CD4-positive, alpha-beta T cell treated with Interleukin-6 at 100 ng/mL for 8 hours (primary cell): ENCODE results near the gene SLC29A3.

Experiments used
- DNase-seq: peaks from one replicate; pipeline ENCODE4 v3.0.0-alpha.2; 2020; ENCODE audit warnings: mixed read lengths, low spot score

SLC29A3 gene

DNA sequence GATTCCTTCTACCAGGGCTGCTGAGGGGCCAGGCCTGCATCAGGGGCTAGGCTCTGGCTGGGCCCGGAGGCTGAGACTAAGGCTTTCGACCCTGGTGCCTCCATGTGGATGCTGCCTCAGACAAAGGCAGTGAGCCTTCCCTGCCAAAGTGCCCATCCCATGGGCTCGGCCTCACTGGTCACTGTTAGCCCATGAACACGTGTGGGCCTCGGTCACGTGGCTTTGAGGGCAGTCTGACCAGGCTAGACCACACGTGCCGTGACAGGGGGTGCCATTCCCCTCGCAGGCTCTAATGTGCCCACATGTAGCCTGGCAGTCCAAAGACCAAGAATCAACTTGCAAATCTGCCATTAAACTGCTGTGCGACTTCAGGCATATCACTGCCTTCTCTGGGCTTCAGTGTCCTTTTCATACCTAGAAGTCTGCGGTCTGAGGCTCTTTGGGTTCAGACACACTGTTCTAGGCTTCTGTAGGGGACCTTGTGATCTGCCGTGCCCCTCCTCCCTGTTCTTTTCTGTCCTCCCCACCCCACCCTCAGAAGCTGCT is 17.6 kb upstream of the SLC29A3 start:
- no peak for DNase-seq

GRCh38 chr10:71302451-71302850 is 16.6 kb upstream of the SLC29A3 start:
- DNase-seq = no peak

DNA sequence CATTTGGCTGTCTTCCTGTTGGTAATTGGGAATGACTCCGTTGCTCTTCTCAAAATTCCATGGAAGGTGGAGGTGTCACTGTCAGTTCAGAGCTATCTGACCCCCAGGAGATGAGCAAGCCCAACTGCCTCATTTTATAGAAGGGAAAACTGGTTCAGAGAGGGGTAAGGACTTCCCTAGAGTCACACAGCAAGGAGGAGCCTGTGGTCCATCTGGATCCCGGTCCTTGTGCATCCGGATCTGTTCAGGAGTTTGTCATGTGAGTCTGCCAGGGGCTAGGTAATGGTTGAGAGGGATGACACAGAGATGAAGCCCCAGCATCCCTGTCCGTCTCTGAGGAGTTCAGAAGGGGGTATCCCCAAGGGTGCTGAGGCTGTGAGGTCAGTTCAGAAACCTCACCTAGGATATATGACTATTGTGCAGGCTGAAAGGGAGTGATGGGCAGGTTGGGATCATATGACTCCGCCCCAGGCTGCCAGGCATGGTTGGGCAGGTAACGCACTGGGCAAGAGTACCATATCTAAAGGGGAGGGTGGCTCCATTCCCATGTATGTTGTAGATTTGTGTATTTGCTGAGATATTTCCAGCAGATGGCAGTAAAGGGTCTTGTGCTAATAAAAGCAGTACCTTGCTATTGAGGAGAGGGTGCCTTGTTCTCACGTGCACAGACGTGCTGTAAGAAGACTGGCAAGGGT is 16.0 kb upstream of the SLC29A3 start:
- peak; percentile 16 for DNase-seq

DNA sequence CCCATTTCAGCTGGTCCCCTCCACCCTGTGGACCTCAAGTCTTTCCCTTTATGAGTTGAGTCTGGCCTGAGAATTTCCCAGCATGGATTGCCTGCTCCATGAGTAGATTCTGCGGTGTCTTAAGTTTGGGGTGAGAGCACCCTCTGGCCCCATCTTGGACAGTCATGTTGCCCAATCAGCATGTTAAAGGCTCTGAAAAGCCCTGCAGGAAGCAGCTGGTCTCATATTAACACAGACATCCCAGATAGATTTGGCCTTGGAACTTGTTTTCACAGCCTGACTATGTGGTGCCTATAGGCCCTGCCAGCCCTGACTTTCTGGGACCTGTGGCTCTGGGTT is 15.5 kb upstream of the SLC29A3 start:
- no peak for DNase-seq

- no peak for DNase-seq
Observed at GRCh38 chr10:71304914-71305313, 14.1 kb upstream of the SLC29A3 start.

- no peak for DNase-seq
Observed at GRCh38 chr10:71306979-71307378, 12.1 kb upstream of the SLC29A3 start.

DNA sequence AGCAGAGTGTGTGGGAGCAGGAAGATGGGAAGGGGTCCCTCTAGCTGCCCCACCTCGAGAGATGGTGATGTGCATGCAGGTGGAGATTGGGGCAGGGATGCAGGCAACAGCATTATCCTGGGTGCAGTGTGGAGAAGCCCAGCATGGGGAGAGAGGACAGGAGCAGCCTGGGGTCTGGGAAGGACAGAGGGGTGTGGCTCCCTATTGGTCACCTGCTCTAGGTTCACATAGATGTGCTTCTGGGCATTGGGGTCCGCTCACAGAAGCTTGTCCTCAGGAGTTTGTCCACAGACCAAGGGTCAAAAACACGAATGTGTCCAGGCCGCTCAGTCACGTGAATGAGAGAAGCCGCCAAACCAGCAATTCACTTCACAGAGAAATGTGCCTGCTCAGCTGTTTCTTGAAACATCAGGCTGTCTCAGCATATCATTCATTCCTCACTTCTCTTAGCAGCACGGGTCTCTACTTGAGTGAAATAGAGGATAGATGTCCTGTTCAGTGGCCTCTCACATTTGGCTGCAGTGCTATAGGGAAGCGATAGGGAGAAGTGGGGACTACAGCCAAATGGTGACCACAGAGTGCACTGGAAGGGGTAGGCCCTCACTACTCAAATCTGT is 11.5 kb upstream of the SLC29A3 start:
- no peak for DNase-seq

GRCh38 chr10:71308244-71308643 is 10.8 kb upstream of the SLC29A3 start:
- DNase-seq = no peak

DNA sequence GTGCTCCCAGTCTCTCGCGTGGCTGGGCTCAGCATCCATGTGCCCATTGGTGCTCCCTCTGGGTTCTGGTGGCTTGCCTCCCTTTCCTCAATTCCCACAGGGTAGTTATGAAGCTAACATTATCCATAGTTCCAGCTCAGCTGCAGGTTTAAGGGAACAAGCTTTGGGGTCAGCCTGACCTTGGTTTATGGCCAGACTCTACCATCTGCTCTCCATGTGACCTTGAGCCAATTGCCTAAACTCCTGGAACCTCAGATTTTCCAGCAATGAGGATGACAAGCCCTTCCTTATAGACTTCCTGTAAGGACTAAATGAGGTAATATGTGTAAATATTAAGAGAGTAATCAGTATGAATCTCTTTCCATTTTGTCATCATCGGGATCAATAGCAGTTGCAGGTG is 10.1 kb upstream of the SLC29A3 start:
- no peak for DNase-seq

DNA sequence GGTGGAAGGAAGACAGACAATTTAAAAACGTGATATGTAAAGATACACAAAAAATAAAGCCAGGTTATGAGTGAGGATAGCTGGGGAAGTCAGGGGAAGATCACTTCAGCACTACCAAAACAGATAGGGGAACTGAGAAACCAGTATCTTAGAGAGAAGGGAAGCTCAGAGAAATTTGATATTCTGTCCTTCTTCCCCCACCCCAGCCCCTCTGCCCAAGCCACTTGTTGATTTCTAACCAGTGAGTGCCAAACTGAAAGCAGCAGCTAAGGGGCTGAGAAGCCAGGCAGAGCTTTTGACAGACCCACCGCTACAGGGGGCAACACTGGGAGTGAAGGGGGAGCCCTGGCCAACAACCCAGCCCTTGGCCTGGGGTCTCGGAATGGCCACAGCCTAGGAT is 9.1 kb upstream of the SLC29A3 start:
- DNase-seq = no peak

DNA sequence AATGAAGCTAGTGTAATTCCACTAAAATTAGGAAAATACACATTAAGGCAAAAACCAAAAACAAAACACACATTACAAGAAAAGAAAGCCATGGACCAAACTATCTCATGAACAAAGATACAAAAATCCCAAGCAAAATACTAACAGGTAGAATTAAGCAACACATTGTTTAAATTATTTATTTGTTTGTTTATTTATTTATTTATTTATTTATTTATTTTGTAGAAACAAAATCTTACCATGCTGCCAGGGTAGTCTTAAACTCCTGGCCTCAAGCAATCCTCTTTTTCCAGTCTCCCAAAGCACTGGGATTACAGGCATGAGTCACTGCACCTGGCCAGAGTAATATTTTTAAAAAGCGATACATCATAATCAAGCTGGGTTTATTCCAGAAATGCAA is 6.8 kb upstream of the SLC29A3 start:
- DNase-seq = no peak

- DNase-seq = no peak
Observed at GRCh38 chr10:71312811-71313789, 6.0 kb upstream of the SLC29A3 start.

DNA sequence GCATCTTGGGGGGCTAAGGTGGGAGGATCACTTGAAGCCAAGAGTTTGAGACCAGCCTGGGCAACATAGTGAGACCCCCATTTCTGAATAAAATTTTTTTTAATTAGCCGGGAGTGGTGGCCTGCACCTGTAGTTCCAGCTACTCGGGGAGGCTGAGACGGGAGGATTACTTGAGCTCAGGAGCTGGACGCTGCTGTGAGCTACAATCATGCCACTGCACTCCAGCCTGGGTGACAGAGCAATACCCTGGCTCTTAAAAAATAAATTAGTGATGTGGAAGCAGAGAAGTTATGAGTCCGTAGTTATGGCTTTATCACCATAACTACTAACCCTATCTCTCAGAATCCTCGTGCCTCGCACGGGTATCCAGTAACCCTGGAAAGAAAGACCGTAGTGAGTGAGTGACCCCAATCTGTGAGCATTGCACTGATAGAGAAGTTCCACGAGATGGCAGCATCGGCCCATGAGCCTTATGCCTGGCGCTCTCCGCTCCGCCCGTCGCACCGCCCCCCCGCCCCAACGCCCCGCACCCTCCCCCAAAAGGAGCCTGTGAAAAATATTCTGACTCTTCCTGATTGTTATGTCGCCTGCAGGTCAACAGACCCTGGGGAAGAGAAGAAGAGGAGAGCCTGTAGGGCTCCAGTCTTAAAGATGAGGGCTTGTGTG is 4.9 kb upstream of the SLC29A3 start:
- peak; percentile 59 for DNase-seq

GRCh38 chr10:71314694-71315225 is 4.3 kb upstream of the SLC29A3 start:
- DNase-seq = no peak

GRCh38 chr10:71316056-71316785 is 2.8 kb upstream of the SLC29A3 start:
- no peak for DNase-seq

DNA sequence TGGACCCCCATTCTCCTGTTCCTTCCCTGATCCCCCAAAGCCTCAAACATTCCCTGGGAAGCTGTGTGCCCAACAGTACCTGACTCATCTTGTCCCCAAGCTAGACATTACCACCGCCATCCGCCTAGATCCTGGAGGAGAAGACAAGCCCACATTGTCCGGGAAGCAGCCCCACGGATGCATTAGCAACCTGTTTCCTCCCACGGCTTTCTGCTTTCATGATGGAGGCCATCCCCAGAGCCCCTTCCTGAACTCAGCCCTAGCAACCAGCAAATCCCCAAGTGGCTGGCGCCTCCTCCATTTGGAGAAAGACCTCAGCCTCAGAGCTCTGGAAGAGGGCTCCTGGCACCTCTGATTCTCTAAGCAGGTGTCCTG is 2.3 kb upstream of the SLC29A3 start:
- no peak for DNase-seq

DNA sequence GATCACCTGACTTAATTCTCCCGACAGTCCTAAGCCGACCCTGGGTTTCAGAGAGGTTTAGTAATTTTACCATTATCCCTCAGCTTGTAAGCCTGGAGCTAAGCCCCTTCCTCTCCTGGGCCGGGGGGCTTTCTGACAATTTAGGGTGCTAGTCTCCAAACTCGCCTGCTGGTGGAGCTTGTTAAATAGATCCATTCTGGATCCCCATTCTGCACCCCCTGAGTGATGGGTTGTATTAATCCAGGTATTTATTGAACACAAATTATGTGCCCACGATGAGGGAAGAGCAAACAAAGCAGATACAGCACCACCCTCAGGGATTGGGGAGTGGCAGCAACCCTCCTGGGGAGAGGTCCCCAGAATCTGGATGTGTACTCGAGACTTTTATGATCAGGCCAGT is 1.3 kb upstream of the SLC29A3 start:
- DNase-seq = no peak

GRCh38 chr10:71319800-71320392 is 837 bp downstream of the SLC29A3 start:
- no peak for DNase-seq

DNA sequence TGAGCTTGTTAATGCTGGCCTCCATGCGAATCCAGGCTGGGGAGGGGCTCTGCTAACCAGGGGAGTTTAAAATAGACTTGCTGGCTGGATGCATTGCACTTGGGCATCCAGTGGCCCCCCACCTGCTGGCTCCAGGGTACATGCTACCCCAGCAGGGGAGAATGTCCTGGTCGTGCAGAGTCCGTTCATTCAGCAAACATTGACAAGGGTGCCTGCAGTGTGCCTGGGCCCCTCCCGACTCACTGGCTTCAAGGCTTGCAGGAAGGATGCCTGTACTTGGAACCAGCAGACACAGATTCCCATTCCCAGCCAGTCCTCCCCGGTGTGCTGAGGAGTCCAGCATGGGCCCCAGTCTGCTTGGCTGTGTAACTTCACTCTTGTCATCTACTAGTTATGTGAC is 1.5 kb downstream of the SLC29A3 start:
- DNase-seq = no peak

GRCh38 chr10:71321386-71321785 is 2.3 kb downstream of the SLC29A3 start:
- no peak for DNase-seq

DNA sequence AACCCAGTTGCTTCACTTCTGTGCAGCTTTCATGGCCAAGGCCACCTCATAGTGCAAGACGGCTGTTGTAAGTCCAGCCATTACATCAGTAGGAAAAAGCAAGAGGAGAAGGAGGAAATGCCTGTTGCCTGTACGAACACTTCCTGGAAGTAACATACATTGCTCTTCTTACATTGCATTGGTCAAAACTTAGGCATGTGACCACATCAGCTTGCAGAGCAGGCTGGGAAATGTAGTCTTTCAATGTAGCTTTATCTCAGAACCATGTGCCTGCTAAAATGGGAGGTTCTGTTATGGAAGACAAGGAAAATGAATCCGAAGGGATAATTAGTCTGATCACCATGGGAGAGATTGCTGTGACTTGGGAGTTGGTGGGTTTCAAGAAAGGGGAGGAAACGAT is 4.3 kb downstream of the SLC29A3 start:
- DNase-seq = no peak
